Peyer's patch (tissue), 4 donors: Measurements from ENCODE around the gene NOP14. TPM values are rescaled to one million over a fixed set of nuclear protein-coding genes. Genes with fewer than 3 reads are reported as not detected.
A peak's percentile ranks its signal among the peaks of the same experiment; 100 is the strongest.

Source experiments
- DNase-seq, 3 donors: peaks; one replicate each; pipeline ENCODE4 v3.0.0-alpha.2; 2017 to 2019
- H3K27ac ChIP-seq, 4 donors: fragments of 200-600 bp; sonication (generic); one replicate each; pipeline ENCODE4 v1.5.1; 2016 to 2019
- H3K27me3 ChIP-seq, 2 donors: fragments of 200-600 bp; sonication (generic); one replicate each; pipeline ENCODE4 v1.5.1; 2019
- H3K36me3 ChIP-seq, 3 donors: fragments of 200-600 bp; sonication (generic); one replicate each; pipeline ENCODE4 v1.5.1; 2016 to 2019
- H3K4me1 ChIP-seq, 4 donors: fragments of 200-600 bp; sonication (generic); one replicate each; pipeline ENCODE4 v1.5.1; 2016 to 2019
- H3K4me3 ChIP-seq, 4 donors: fragments of 200-600 bp; sonication (generic); 1 replicate in 3 of 4; 2 replicates in 1 of 4; pipeline ENCODE4 v1.5.1; 2016 to 2019; ENCODE audit warnings: mild to moderate bottlenecking in 1 of 4
- H3K9me3 ChIP-seq, 4 donors: fragments of 200-600 bp; sonication (generic); one replicate each; pipeline ENCODE4 v1.5.1; 2016 to 2019; ENCODE audit warnings: mild to moderate bottlenecking in 1 of 4
- POLR2A ChIP-seq, 2 donors: fragments of 450-650 bp; IDR thresholded peaks; one replicate each; pipeline ENCODE4 v1.5.1; 2017; ENCODE audit warnings: antibody characterized with exemption in 2 of 2, mild to moderate bottlenecking in 2 of 2, moderate library complexity in 2 of 2
- total RNA-seq, 4 donors: library from RNA; depleted of rRNA; stranded (reverse); fragments of >200 nt; gene quantifications; one replicate each; pipeline ENCODE4 v1.1.0, GENCODE V29; 2016
- TF ChIP-seq, protein P1 (sequence below), 6 experiments: fragments of 450-650 bp in 4 of 6; fragments of 200-600 bp in 2 of 6; sonication (generic) in 1 of 6; IDR thresholded peaks; one replicate each; pipeline ENCODE4 v1.5.1; 2017 to 2019; ENCODE audit warnings: antibody characterized with exemption in 6 of 6, mild to moderate bottlenecking in 3 of 6, moderate library complexity in 1 of 6

Gene NOP14
- total RNA-seq, 4 donors from 2014 or later = 13.0 to 76.7 (median 18.6) TPM

DNA sequence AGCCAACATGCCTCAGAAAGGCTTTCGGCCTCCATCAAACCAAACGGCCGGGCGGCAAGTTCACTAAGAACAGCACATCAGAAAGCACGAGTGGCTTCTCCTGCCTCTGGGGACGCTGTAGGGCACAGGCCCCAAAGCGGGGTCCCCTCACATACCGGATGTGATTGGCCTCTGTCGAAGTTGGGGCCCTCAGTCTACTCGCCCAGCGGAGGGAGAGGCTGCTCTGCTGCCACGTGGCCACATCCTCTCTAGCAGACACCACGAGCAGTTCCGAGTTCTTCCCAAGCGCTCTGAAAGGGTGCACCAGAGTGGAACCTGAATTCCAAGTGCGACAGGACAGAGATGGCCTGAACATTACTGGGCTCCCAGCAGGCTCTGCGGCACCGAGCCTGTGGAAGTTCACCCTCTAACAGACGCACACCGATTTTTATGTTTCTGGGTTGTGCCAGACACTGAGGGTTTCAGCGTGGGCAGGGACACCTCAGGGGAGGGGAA lies 21.1 kb downstream of the NOP14 start:
- Histone ChIP-seq H3K4me1 (peaks cover 0 to 13% (median 0%) of the 10 kb centered on the region in 4 donors), H3K36me3 (peaks cover 0 to 95% (median 0%) of the 10 kb centered on the region in 3 donors), H3K27ac (peak overlapping the region in 2 of 4 donors; percentile 8 to 48), H3K4me3 (no peak overlapping the region), H3K9me3 (no peaks in the 10 kb centered on the region), H3K27me3 (no peaks in the 10 kb centered on the region)
- TF ChIP-seq, protein P1, sequence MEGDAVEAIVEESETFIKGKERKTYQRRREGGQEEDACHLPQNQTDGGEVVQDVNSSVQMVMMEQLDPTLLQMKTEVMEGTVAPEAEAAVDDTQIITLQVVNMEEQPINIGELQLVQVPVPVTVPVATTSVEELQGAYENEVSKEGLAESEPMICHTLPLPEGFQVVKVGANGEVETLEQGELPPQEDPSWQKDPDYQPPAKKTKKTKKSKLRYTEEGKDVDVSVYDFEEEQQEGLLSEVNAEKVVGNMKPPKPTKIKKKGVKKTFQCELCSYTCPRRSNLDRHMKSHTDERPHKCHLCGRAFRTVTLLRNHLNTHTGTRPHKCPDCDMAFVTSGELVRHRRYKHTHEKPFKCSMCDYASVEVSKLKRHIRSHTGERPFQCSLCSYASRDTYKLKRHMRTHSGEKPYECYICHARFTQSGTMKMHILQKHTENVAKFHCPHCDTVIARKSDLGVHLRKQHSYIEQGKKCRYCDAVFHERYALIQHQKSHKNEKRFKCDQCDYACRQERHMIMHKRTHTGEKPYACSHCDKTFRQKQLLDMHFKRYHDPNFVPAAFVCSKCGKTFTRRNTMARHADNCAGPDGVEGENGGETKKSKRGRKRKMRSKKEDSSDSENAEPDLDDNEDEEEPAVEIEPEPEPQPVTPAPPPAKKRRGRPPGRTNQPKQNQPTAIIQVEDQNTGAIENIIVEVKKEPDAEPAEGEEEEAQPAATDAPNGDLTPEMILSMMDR (IDR thresholded peaks at IDR 0.05) = no peak
- TF ChIP-seq POLR2A (IDR thresholded peaks at IDR 0.05) = no peak
- DNase-seq = peak in 2 of 3 donors; percentile 48 to 49

DNA sequence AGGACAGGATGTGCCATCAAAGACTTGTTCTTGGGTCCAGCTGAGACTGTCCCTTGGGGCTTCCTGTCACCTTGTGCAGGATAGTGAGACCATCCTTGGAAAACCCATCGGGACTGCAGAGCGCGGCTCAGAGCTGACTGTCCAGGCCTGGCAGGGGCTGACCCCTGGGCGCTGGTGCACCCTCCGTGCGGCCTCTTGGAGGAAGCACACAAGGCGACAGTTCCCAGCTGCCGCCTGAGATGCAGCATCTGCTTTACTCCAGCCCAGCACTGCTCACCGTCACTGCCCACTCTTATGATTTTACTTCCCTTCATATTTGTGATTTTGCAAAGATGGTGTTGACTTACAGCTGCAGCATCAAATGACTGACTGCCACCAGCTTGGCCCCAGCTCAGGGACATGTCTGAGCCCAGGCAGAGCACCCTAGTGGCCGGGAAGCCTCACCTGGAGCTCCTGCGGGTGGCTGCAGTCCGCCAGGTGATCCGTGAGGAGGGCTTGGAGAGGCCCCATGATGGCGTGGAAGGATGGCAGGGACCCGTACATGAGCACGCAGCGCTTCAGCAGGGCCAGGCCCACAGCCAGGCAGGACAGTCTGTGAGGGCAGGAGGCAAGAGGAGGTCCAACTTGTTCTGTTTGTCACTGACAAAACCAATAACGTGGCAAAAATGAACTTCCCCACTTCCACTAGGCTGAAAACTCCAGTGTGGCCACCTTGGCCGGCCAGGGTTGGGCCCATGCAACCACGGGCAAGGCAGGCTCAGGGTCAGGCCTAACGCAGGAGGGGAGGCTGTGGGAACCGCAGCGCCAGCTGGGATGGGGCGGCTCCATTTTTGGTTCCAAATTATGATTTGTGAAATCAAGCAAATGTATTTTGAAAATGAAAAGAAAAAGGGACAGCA lies 21.8 kb downstream of the NOP14 start:
- DNase-seq = peak in 2 of 3 donors; percentile 43
- no peak for TF ChIP-seq POLR2A (IDR thresholded peaks at IDR 0.05)
- TF ChIP-seq, protein P1 (IDR thresholded peaks at IDR 0.05) = no peak
- Histone ChIP-seq H3K9me3 (no peaks in the 10 kb centered on the region), H3K4me3 (no peak overlapping the region), H3K27me3 (no peaks in the 10 kb centered on the region), H3K27ac (no peak overlapping the region), H3K36me3 (peaks cover 0 to 88% (median 0%) of the 10 kb centered on the region in 3 donors), H3K4me1 (peaks cover 0 to 15% (median 2%) of the 10 kb centered on the region in 4 donors)

DNA sequence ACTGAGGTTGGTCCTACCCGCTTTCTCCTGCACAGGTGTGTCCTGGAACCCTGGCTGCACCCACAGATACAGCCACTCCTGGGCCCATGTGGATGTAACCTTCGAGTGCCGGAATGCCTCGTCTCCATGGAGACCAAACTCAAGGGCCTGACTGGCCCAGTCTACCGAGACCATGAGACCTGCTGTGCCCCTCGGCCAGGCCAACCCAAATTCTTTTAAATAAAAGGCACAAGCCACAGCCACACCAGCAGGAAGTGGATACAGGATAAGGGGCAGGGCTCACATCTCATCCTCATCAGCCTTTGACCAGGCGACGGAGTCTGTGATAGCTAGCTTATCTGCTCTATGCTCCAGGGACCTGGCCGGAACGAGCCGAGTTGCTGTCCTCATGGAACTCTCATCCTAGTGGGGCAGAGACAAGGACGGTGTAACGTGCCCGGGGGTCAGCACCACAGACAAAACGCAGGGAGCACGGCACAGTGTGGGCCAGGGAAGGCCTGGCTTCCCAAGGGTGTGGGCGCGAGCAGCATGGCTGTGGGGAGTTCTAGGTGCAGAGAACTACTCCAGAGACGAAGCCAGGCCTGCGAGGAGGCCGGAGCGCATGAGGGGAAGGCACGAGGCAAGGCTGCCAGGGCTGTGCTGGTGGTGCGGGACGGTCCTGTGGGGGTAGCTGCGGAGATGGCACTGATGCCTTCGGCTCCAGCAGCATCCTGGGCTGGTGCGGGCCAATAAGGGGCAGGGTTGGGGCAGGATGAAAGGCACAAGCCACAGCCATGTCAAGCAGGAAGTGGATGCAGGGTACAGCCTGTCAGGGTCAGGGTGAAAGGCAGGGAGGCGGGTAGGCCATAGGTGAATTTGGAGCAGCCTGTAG lies 22.7 kb downstream of the NOP14 start:
- Histone ChIP-seq H3K4me1 (peaks cover 0 to 24% (median 7%) of the 10 kb centered on the region in 4 donors), H3K27me3 (no peaks in the 10 kb centered on the region), H3K9me3 (no peaks in the 10 kb centered on the region), H3K36me3 (peaks cover 0 to 80% (median 0%) of the 10 kb centered on the region in 3 donors), H3K27ac (no peak overlapping the region), H3K4me3 (no peak overlapping the region)
- no peak for TF ChIP-seq POLR2A (IDR thresholded peaks at IDR 0.05)
- TF ChIP-seq, protein P1 (IDR thresholded peaks at IDR 0.05) = no peak
- DNase-seq = peak in 2 of 3 donors; percentile 41 to 44

DNA sequence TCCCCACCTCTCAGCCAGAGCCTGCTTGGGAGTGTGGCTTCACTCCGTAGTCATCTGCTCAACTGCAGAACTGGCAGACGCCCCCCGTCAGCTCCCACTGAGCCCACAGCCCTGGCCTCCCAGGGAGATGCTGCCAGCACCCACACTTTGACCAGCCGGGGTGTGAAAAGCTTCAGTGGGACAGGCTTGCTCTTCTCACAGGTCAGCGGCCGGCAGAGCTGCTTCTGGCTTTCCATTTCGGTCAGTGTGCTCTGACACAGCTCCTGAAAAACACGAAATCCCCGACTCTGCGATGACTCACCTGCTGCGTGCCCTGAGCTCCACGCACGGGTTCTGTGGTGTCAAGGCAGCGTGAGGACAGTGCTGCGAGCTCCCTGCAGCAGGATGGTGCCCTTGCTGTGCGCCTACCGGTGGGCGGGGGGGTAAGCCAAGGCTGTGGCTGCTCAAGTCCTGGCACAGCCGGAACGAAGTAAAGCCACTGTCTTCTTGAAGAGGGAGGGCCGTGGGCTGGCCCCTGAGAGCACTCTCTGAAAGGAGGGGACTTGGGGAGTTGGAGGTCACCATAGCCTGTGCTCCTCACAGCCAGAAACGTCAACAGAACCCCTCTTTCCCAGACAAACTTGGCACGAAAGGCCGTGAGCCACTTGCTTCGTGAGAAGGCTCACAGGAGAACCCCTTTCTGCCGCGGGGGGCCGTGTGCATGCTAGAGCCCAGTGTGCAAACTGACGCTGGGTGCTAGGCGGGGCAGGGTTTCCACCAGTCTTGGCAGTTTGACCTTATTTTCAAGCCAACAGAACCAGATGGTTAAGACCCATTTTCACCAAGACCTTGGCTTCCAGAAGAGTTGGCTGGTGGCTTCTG lies 23.6 kb downstream of the NOP14 start:
- Histone ChIP-seq H3K27me3 (no peaks in the 10 kb centered on the region), H3K27ac (no peak overlapping the region), H3K36me3 (peaks cover 0 to 71% (median 0%) of the 10 kb centered on the region in 3 donors), H3K9me3 (no peaks in the 10 kb centered on the region), H3K4me1 (peaks cover 0 to 28% (median 8%) of the 10 kb centered on the region in 4 donors), H3K4me3 (no peak overlapping the region)
- peak in 2 of 3 donors; percentile 40 to 43 for DNase-seq
- TF ChIP-seq, protein P1 (IDR thresholded peaks at IDR 0.05) = no peak
- no peak for TF ChIP-seq POLR2A (IDR thresholded peaks at IDR 0.05)
